D721Med (cell line): ENCODE data around the gene EXOC4.

Experiments used
- DNase-seq: peaks from one replicate; pipeline ENCODE4 v3.0.0; 2011; ENCODE audit warnings: low spot score; ENCODE audit not compliant: insufficient read length
- FAIRE-seq: peaks from 2 replicates; lab custom pipeline; 2011; peaks lifted over from hg19 to GRCh38; lab: Jason Lieb, UNC
- CTCF ChIP-seq: IDR thresholded peaks from 2 replicates; pipeline ENCODE4 v1.5.1; 2012; ENCODE audit warnings: mild to moderate bottlenecking, control low read depth; ENCODE audit not compliant: insufficient read depth; ENCODE audit errors: missing control alignments

The EXOC4 gene

GRCh38 chr7:134078991-134079390 is 826.1 kb downstream of the EXOC4 start:
- TF ChIP-seq CTCF, result no peak
- no peak for DNase-seq
- no peak for FAIRE-seq

- no peak for TF ChIP-seq CTCF
- no peak for FAIRE-seq
- no peak for DNase-seq
These were observed 828.8 kb downstream of the EXOC4 start for GRCh38 chr7:134081695-134082094.

GRCh38 chr7:134083766-134084487 is 831.0 kb downstream of the EXOC4 start:
- no peak for FAIRE-seq
- TF ChIP-seq CTCF, result no peak
- DNase-seq, result no peak

GRCh38 chr7:134084488-134085144 is 831.7 kb downstream of the EXOC4 start:
- FAIRE-seq (no peak), DNase-seq (no peak)
- no peak for TF ChIP-seq CTCF

- DNase-seq (no peak), FAIRE-seq (no peak)
- TF ChIP-seq CTCF, result no peak
These were observed 832.4 kb downstream of the EXOC4 start for GRCh38 chr7:134085311-134085710.

- FAIRE-seq, result no peak
- TF ChIP-seq CTCF, result no peak
- no peak for DNase-seq
These were observed 834.3 kb downstream of the EXOC4 start for GRCh38 chr7:134086998-134087735.

- no peak for TF ChIP-seq CTCF
- FAIRE-seq (peak; percentile 72), DNase-seq (no peak)
These were observed 835.3 kb downstream of the EXOC4 start for GRCh38 chr7:134088199-134088598.
